Adrenal gland (tissue), 12 donors: Measurements from ENCODE around the gene RALGPS1. TPM values are rescaled to one million over a fixed set of nuclear protein-coding genes. Genes with fewer than 3 reads are reported as not detected.

Source experiments
- DNase-seq, 7 donors: peaks; one replicate each; pipeline ENCODE4 v3.0.0-alpha.2; 2019 to 2020
- H3K27ac ChIP-seq, 5 donors: fragments of 200-600 bp; sonication (generic) in 4 of 5; 1 replicate in 3 of 5; 2 replicates in 2 of 5; pipeline versions ENCODE4 v1.5.1 to v1.8.0; 2016 to 2020; ENCODE audit warnings: mild to moderate bottlenecking in 1 of 5
- H3K27me3 ChIP-seq: fragments of 200-600 bp; 2 replicates; pipeline ENCODE4 v1.8.0; 2021
- H3K36me3 ChIP-seq, 2 donors: fragments of 200-600 bp; replicated peaks in 1 of 2; 1 replicate in 1 of 2; 2 replicates in 1 of 2; pipeline versions ENCODE4 v1.5.1 to v1.8.0; 2018 to 2022
- H3K4me1 ChIP-seq, 2 donors: fragments of 200-600 bp; replicated peaks in 1 of 2; 1 replicate in 1 of 2; 2 replicates in 1 of 2; pipeline versions ENCODE4 v1.5.1 to v1.8.0; 2018 to 2021
- H3K4me3 ChIP-seq, 4 donors: fragments of 200-600 bp; sonication (generic) in 3 of 4; one replicate each; pipeline ENCODE4 v1.5.1; 2016 to 2018
- H3K9me3 ChIP-seq, 3 donors: fragments of 200-600 bp; sonication (generic) in 1 of 3; replicated peaks in 1 of 3; 1 replicate in 2 of 3; 2 replicates in 1 of 3; pipeline versions ENCODE4 v1.5.1 to v1.8.0; 2016 to 2021
- CTCF ChIP-seq, 6 experiments: fragments of 450-650 bp in 4 of 6; fragments of 200-600 bp in 2 of 6; sonication (generic) in 1 of 6; IDR thresholded peaks; 1 replicate in 5 of 6; 2 replicates in 1 of 6; pipeline versions ENCODE4 v1.5.1 to v1.8.0; 2016 to 2021; ENCODE audit warnings: antibody characterized with exemption in 6 of 6, mild to moderate bottlenecking in 2 of 6, moderate library complexity in 1 of 6
- POLR2A ChIP-seq, 2 donors: fragments of 450-650 bp; IDR thresholded peaks; one replicate each; pipeline ENCODE4 v1.6.1; 2017; ENCODE audit warnings: antibody characterized with exemption in 2 of 2, mild to moderate bottlenecking in 2 of 2, moderate library complexity in 1 of 2
- WGBS, 4 donors: extraction: QIAGEN DNeasy Blood & Tissue Kit in 2 of 4; methylation state at CpG; one replicate each; pipeline versions ENCODE4 v1.1.5 to v1.1.7; 2013 to 2017; 5-methylcytosine and 5-hydroxymethylcytosine counted together
- intact Hi-C, 2 donors: fragments of 100-400 bp; cut with DNase I; formaldehyde crosslinking; loops; one replicate each; pipeline versions ENCODE4 v1.14.1 to v1.15.0; 2022 to 2023
- polyA plus RNA-seq, 3 donors: library from polyadenylated mRNA; stranded (reverse); fragments of 200-250 nt in 2 of 3; fragments of 350-450 nt in 1 of 3; fragmentation: Illumina TruSeq in 1 of 3; extraction: RNeasy Lipid Tissue Mini Kit (QIAGEN cat#74804) in 1 of 3; gene quantifications; one replicate each; pipeline ENCODE4 v1.2.3, GENCODE V29; 2013 to 2014
- total RNA-seq, 9 donors: library from RNA; depleted of rRNA in 4 of 9; stranded (reverse); fragments of >200 nt in 4 of 9; fragments of 120-200 nt in 1 of 9; fragmentation: NEBNext Ultra II Directional in 1 of 9; extraction: Animal tissue kit (Norgen Biotek cat#: 25700) in 1 of 9; gene quantifications; one replicate each; pipeline versions ENCODE4 v1.1.0 to v1.2.4, GENCODE V29; 2013 to 2023
- donor health status: healthy with polysubstance abuse.
- donor health status: Bipolar disorder and iron deficiency.
- donor health status: DM: yes; HTN: yes; CAD: no.
- donor health status: DM: no; HTN: no; CAD: no.
- donor health status: DM: no; HTN: no; CAD: no.
- donor health status: DM: yes; HTN: yes; CAD: no.

Gene RALGPS1
- total and polyA plus RNA-seq, 12 donors = 2.8 to 9.9 (median 5.1) TPM

- no peak for TF ChIP-seq POLR2A (IDR thresholded peaks at IDR 0.05)
- no peak for TF ChIP-seq CTCF (IDR thresholded peaks at IDR 0.05)
- Histone ChIP-seq H3K27me3 (no peaks in the 10 kb centered on the region), H3K4me3 (no peak overlapping the region), H3K9me3 (no peaks in the 10 kb centered on the region), H3K36me3 (no peaks in the 10 kb centered on the region), H3K27ac (no peak overlapping the region), H3K4me1 (no peaks in the 10 kb centered on the region)
- intact Hi-C loops = no loop called here
- DNase-seq = no peak
- 65 to 80% (median 76%) methylated on average over 6 of the region's 6 CpGs for WGBS, 4 donors
Observed at GRCh38 chr9:126927419-126927818, 12.8 kb downstream of the RALGPS1 start.

DNA sequence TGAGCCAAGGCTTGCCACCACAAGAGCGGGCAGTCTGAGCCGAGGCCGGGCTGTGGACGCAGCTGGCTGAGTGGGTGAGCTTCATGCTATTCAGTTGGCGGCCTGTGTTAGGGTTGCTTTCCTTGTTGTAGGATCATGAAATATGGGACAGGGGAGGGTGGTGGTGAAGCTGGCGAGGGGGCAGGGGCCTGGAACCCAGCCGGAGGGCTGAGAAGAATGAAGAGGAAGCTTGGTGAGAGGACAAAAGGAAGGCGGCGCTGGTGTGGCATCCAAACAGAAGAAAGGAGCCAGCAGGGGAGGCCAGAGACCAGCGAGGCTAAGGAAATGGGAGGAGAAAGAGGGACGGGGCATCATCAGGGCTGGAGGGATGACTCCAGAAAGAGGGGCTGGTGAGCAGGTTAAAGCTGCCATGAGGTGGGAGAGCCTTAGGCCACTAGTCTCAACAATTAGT lies 18.3 kb downstream of the RALGPS1 start:
- Histone ChIP-seq H3K9me3 (no peaks in the 10 kb centered on the region), H3K36me3 (no peaks in the 10 kb centered on the region), H3K27me3 (no peaks in the 10 kb centered on the region), H3K4me3 (no peak overlapping the region), H3K4me1 (peaks cover 6% of the 10 kb centered on the region in 2 donors), H3K27ac (no peak overlapping the region)
- intact Hi-C loops = no loop called here
- WGBS, 4 donors = 86 to 93% (median 92%) methylated on average over 11 of the region's 11 CpGs
- DNase-seq = no peak
- no peak for TF ChIP-seq POLR2A (IDR thresholded peaks at IDR 0.05)
- no peak for TF ChIP-seq CTCF (IDR thresholded peaks at IDR 0.05)

GRCh38 chr9:126933334-126933980 lies 18.9 kb downstream of the RALGPS1 start:
- Histone ChIP-seq H3K4me3 (no peak overlapping the region), H3K4me1 (peaks cover 6% of the 10 kb centered on the region in 2 donors), H3K27me3 (no peaks in the 10 kb centered on the region), H3K9me3 (no peaks in the 10 kb centered on the region), H3K27ac (no peak overlapping the region), H3K36me3 (no peaks in the 10 kb centered on the region)
- 89 to 91% (median 90%) methylated on average over 10 to 11 of the region's 11 CpGs for WGBS, 4 donors
- TF ChIP-seq POLR2A (IDR thresholded peaks at IDR 0.05) (no peak), CTCF (IDR thresholded peaks at IDR 0.05) (no peak)
- intact Hi-C loops = no loop called here
- no peak for DNase-seq

DNA sequence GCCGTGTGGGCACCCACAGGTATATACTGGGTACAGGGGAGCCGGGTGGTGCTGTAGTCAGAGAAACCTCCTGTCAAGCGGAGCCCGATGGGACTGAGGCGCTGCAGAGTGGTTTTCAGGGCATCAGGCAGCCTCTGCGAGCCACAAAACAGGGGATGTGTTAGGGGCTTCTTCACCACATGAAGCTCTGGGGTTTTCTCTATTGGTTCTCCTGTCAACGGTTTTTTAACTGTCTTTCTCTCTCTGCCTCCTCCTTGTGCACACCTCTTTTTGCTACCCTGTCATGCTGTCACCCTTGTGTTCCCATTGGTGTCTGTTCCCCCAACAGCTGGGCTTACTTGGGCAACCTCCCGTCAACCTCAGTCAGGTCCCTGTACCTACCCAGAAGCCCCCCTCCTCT lies 19.9 kb downstream of the RALGPS1 start:
- Histone ChIP-seq H3K9me3 (no peaks in the 10 kb centered on the region), H3K4me1 (peaks cover 6% of the 10 kb centered on the region in 2 donors), H3K27ac (no peak overlapping the region), H3K27me3 (no peaks in the 10 kb centered on the region), H3K4me3 (no peak overlapping the region), H3K36me3 (no peaks in the 10 kb centered on the region)
- 91 to 97% (median 95%) methylated on average over 8 of the region's 8 CpGs for WGBS, 4 donors
- TF ChIP-seq CTCF (IDR thresholded peaks at IDR 0.05) = no peak
- TF ChIP-seq POLR2A (IDR thresholded peaks at IDR 0.05) = no peak
- intact Hi-C loops = no loop called here
- DNase-seq = no peak
